Measurements from ENCODE around the gene DNAH1. TPM values are rescaled to one million over a fixed set of nuclear protein-coding genes. Genes with fewer than 3 reads are reported as not detected.

DNAH1 gene
- total and polyA plus RNA-seq, 4 donors, result 0.88 to 24.1 (median 10.8) TPM

Small RNAs within 50 kb of the gene (microRNA-seq; reads per million reads assigned to microRNA genes)
- gene MIR135A1 (0 reads per million in 2 donors), gene MIRLET7G (55,849 to 144,567 reads per million in 2 donors)

Other genes with a start within 250 kb of the DNAH1 start
- 1 to 10 TPM in 1 of 2 donors, under 1 TPM in 1; 0.91 to 2.1 TPM for gene POC1A, start 161.9 kb upstream of the DNAH1 start, total RNA-seq
- gene POC1A, start 161.9 kb upstream of the DNAH1 start, polyA plus RNA-seq, result 1 to 10 TPM in 1 of 2 donors, under 1 TPM in 1; 0.38 to 1.6 TPM
- 10 to 100 TPM; 30.2 to 34.5 TPM for gene ALAS1, start 118.2 kb upstream of the DNAH1 start, total RNA-seq
- gene ALAS1, start 118.2 kb upstream of the DNAH1 start, polyA plus RNA-seq, result 10 to 100 TPM; 14.4 to 16.5 TPM
- gene TLR9, start 90.7 kb upstream of the DNAH1 start, total RNA-seq, result under 1 TPM; 0.42 to 0.81 TPM
- gene TLR9, start 90.7 kb upstream of the DNAH1 start, polyA plus RNA-seq, result not detected
- gene TWF2, start 77.2 kb upstream of the DNAH1 start, total RNA-seq, result 10 to 100 TPM; 40.5 to 52.2 TPM
- 10 to 100 TPM; 42.3 to 48.0 TPM for gene TWF2, start 77.2 kb upstream of the DNAH1 start, polyA plus RNA-seq
- 10 to 100 TPM; 26.7 to 43.4 TPM for gene PPM1M, start 70.6 kb upstream of the DNAH1 start, total RNA-seq
- 10 to 100 TPM; 26.2 to 33.7 TPM for gene PPM1M, start 70.6 kb upstream of the DNAH1 start, polyA plus RNA-seq
- gene WDR82, start 37.7 kb upstream of the DNAH1 start, total RNA-seq, result 10 to 100 TPM; 58.1 to 72.4 TPM
- gene WDR82, start 37.7 kb upstream of the DNAH1 start, polyA plus RNA-seq, result 10 to 100 TPM; 27.9 to 31.6 TPM
- gene GLYCTK, start 28.5 kb upstream of the DNAH1 start, total RNA-seq, result 10 to 100 TPM in 1 of 2 donors, 1 to 10 TPM in 1; 9.7 to 13.9 TPM
- gene GLYCTK, start 28.5 kb upstream of the DNAH1 start, polyA plus RNA-seq, result 10 to 100 TPM in 1 of 2 donors, 1 to 10 TPM in 1; 9.9 to 15.6 TPM
- 10 to 100 TPM; 62.7 to 74.4 TPM for gene BAP1, start 93.7 kb downstream of the DNAH1 start, total RNA-seq
- gene BAP1, start 93.7 kb downstream of the DNAH1 start, polyA plus RNA-seq, result 10 to 100 TPM; 29.4 to 99.6 TPM
- gene PHF7, start 94.3 kb downstream of the DNAH1 start, total RNA-seq, result 1 to 10 TPM; 7.7 to 8.0 TPM
- 1 to 10 TPM; 7.1 to 8.5 TPM for gene PHF7, start 94.3 kb downstream of the DNAH1 start, polyA plus RNA-seq
- gene SEMA3G, start 128.8 kb downstream of the DNAH1 start, total RNA-seq, result 10 to 100 TPM; 12.5 to 23.8 TPM
- under 1 TPM in 1 of 2 donors, not detected in 1; 0.26 TPM for gene SEMA3G, start 128.8 kb downstream of the DNAH1 start, polyA plus RNA-seq
- 1 to 10 TPM; 2.6 to 4.7 TPM for gene TNNC1, start 137.7 kb downstream of the DNAH1 start, total RNA-seq
- 10 to 100 TPM in 1 of 2 donors, 1 to 10 TPM in 1; 3.0 to 20.7 TPM for gene TNNC1, start 137.7 kb downstream of the DNAH1 start, polyA plus RNA-seq
- 100 to 1,000 TPM in 1 of 2 donors, 10 to 100 TPM in 1; 80.9 to 157 TPM for gene NISCH, start 139.3 kb downstream of the DNAH1 start, total RNA-seq
- gene NISCH, start 139.3 kb downstream of the DNAH1 start, polyA plus RNA-seq, result 100 to 1,000 TPM in 1 of 2 donors, 10 to 100 TPM in 1; 13.3 to 122 TPM
- gene STAB1, start 179.0 kb downstream of the DNAH1 start, total RNA-seq, result 100 to 1,000 TPM; 339 to 651 TPM
- 100 to 1,000 TPM in 1 of 2 donors, 10 to 100 TPM in 1; 54.2 to 207 TPM for gene STAB1, start 179.0 kb downstream of the DNAH1 start, polyA plus RNA-seq
- 10 to 100 TPM; 29.6 to 33.0 TPM for gene NT5DC2, start 217.5 kb downstream of the DNAH1 start, total RNA-seq
- gene NT5DC2, start 217.5 kb downstream of the DNAH1 start, polyA plus RNA-seq, result 100 to 1,000 TPM in 1 of 2 donors, 10 to 100 TPM in 1; 46.3 to 148 TPM
- 10 to 100 TPM in 1 of 2 donors, 1 to 10 TPM in 1; 9.1 to 14.0 TPM for gene UQCC5, start 220.3 kb downstream of the DNAH1 start, total RNA-seq
- gene UQCC5, start 220.3 kb downstream of the DNAH1 start, polyA plus RNA-seq, result 1 to 10 TPM; 4.5 to 7.1 TPM

All from aorta (tissue), 4 donors.